ENCODE data around the gene UGT1A7. TPM values are rescaled to one million over a fixed set of nuclear protein-coding genes. Genes with fewer than 3 reads are reported as not detected.

UGT1A7 gene
- total RNA-seq, 1 experiment from 2014 or later: not detected

GRCh38 chr2:233691443-233692433 lies 10.0 kb downstream of the UGT1A7 start:
- TF ChIP-seq CTCF (IDR thresholded peaks at IDR 0.05; ENCODE audit: unreplicated experiment): no peak
- peak overlapping the region; percentile 86 for H3K27ac Mint-ChIP-seq (ENCODE audit: low read depth, unreplicated experiment)
- no peaks in the 10 kb centered on the region for H3K36me3 Mint-ChIP-seq (ENCODE audit: insufficient read depth, unreplicated experiment)
- H3K27me3 Mint-ChIP-seq (ENCODE audit: insufficient read depth, unreplicated experiment): no peaks in the 10 kb centered on the region
- ChIA-PET POLR2A (interaction anchor here (0.7 to 4.6 kb wide), 15 partner anchors 8 to 268 kb away, joined by 3 to 91 read pairs (median 10); partner anchors contain the start of genes UGT1A7 and USP40), CTCF (interaction anchor here (0.6 to 4.1 kb wide), 3 partner anchors 20 to 805 kb away, joined by 3 to 18 read pairs (median 3); partner anchors contain the start of genes ARL4C and UGT1A5)
- H3K4me3 Mint-ChIP-seq (ENCODE audit: unreplicated experiment): peak overlapping the region; percentile 56
- BruUV-seq (replicated peaks): TSS peak; percentile 75
- peaks cover 30% of the 10 kb centered on the region for H3K4me1 Mint-ChIP-seq (ENCODE audit: insufficient read depth, unreplicated experiment)
- H3K9me3 Mint-ChIP-seq (ENCODE audit: unreplicated experiment): no peaks in the 10 kb centered on the region
- peak; percentile 98 for DNase-seq (ENCODE audit: unreplicated experiment)
- intact Hi-C loops (cut with micrococcal nuclease): no loop called here

GRCh38 chr2:233692648-233693047 lies 10.9 kb downstream of the UGT1A7 start, which contains the start of gene UGT1A6:
TSS of gene UGT1A6 (plus strand) at chr2:233692890. CDS start at chr2:233693005, 115 bp downstream.
- Mint-ChIP-seq H3K9me3 (ENCODE audit: unreplicated experiment) (no peaks in the 10 kb centered on the region), H3K27ac (ENCODE audit: low read depth, unreplicated experiment) (peak within 1 kb of the TSS; percentile 86), H3K27me3 (ENCODE audit: insufficient read depth, unreplicated experiment) (no peaks in the 10 kb centered on the region), H3K4me1 (ENCODE audit: insufficient read depth, unreplicated experiment) (peaks cover 30% of the 10 kb centered on the region), H3K4me3 (ENCODE audit: unreplicated experiment) (peak within 1 kb of the TSS; percentile 56), H3K36me3 (ENCODE audit: insufficient read depth, unreplicated experiment) (no peaks in the 10 kb centered on the region)
- POLR2A ChIA-PET: interaction anchor here (2.7 to 4.6 kb wide), 5 partner anchors 7 to 204 kb away, joined by 14 to 91 read pairs (median 59); partner anchors contain the start of genes UGT1A7 and USP40
- CTCF ChIA-PET: interaction anchor here (4.1 kb wide), 1 partner anchor 19 kb away, joined by 18 read pairs; the partner anchor contains the start of gene UGT1A5
- BruUV-seq (replicated peaks): no TSS peak
- no peak for TF ChIP-seq CTCF (IDR thresholded peaks at IDR 0.05; ENCODE audit: unreplicated experiment)
- DNase-seq (ENCODE audit: unreplicated experiment): no peak
- intact Hi-C loops (cut with micrococcal nuclease): no loop called here

- intact Hi-C loops (cut with micrococcal nuclease): no loop called here
Measured at GRCh38 chr2:233693963-233694362, 12.3 kb downstream of the UGT1A7 start.

More at GRCh38 chr2:233693963-233694362, 12.3 kb downstream of the UGT1A7 start:
- H3K4me3 Mint-ChIP-seq (ENCODE audit: unreplicated experiment): no peak overlapping the region
- no peaks in the 10 kb centered on the region for H3K27me3 Mint-ChIP-seq (ENCODE audit: insufficient read depth, unreplicated experiment)
- POLR2A ChIA-PET: no interaction called here
- no peak for DNase-seq (ENCODE audit: unreplicated experiment)
- no peak overlapping the region for H3K27ac Mint-ChIP-seq (ENCODE audit: low read depth, unreplicated experiment)
- no peaks in the 10 kb centered on the region for H3K36me3 Mint-ChIP-seq (ENCODE audit: insufficient read depth, unreplicated experiment)
- TF ChIP-seq CTCF (IDR thresholded peaks at IDR 0.05; ENCODE audit: unreplicated experiment): no peak
- no TSS peak for BruUV-seq (replicated peaks)
- no peaks in the 10 kb centered on the region for H3K9me3 Mint-ChIP-seq (ENCODE audit: unreplicated experiment)
- CTCF ChIA-PET: interaction anchor here (0.9 kb wide), 1 partner anchor 12 kb away, joined by 4 read pairs; no protein-coding TSS in a partner anchor
- peaks cover 28% of the 10 kb centered on the region for H3K4me1 Mint-ChIP-seq (ENCODE audit: insufficient read depth, unreplicated experiment)
